Retinal pigment epithelial cell (primary cell): Measurements from ENCODE around the gene CKM.

Experiments
- DNase-seq: peaks from one replicate; pipeline ENCODE4 v3.0.0-alpha.2; 2010; ENCODE audit warnings: low read depth
- H3K4me3 ChIP-seq: 2 replicates; pipeline ENCODE4 v1.5.1; 2011; ENCODE audit warnings: mild to moderate bottlenecking, low read length, control low read depth, moderate library complexity
- CTCF ChIP-seq: conservative IDR thresholded peaks from 2 replicates; pipeline ENCODE4 v1.5.1; 2011; ENCODE audit warnings: low read depth, low read length, control low read depth, inconsistent platforms

The CKM gene

DNA sequence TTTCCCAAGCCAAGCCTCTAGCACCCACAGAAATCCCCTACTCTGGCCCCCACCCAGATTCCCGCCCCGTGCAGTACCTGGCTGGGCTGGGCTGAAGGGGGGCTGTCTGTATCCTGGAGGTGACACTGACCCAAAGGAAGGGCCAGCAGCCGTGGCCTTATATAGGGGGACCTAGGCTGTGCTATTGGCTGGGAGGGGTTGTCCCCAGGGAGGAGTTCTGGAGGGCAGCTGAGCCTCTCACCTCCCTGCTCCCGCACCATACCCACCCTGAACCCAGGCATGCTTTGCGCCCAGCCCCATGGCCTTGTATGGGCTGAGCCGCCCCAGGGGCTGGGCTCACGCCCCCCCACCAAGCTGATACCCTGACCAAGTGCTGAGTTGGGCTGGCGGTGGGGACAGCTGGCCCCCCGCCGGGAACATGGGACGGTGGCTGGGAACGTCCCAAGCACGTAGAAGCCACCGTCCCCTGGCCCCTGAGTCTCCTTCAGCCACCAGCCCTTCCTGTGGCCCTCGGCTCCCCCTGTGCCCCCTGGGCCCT is at the start of gene CKM:
TSS of gene CKM (minus strand) at position 132 of the 538 bp plus-strand sequence. CDS start 3,162 bp downstream, outside the sequence.
- no peak for DNase-seq
- peak within 1 kb of the TSS; percentile 32 for H3K4me3 ChIP-seq
- TF ChIP-seq CTCF: no peak

- peak; percentile 95 for DNase-seq
- TF ChIP-seq CTCF: no peak
Observed at GRCh38 chr19:45370410-45371204, 47.9 kb upstream of the CKM start, which contains the start of gene ERCC2. TSS of gene ERCC2 (minus strand) at chr19:45370573. CDS start at chr19:45370540, 33 bp downstream.

DNA sequence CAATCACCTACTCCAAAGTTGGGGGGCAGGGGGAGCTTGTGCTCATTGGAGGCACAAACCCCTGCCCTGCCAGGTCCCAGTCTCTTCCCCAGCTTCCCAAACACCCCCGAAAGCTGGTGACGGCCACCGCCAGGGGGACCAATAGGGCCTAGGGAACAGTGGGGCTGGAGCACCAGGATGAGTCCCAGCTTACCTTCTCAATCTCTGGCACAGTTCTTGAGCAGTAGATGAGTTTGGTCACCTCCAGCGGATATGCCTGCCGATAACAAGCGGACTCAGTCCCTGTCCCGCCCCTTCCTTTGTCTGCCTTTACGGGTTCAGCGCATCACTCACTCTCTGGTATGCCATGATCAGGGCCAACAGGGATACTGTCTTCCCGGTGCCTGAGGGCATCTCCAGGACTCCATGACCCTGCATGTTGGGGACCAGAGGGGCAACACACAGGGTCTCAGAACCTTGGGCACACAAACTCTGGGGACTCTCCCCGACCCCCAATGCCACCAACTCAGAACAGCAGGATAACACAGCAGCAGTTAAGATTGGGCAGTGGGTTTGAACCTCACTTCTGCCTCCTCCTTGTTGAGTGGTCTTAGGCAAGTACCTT is 46.2 kb upstream of the CKM start:
- H3K4me3 ChIP-seq: no peak overlapping the region
- no peak for DNase-seq
- TF ChIP-seq CTCF: no peak

More at GRCh38 chr19:45370410-45371204, 47.9 kb upstream of the CKM start, which contains the start of gene ERCC2:
- peak within 1 kb of the TSS; percentile 79 for H3K4me3 ChIP-seq

- no peak overlapping the region for H3K4me3 ChIP-seq
- no peak for TF ChIP-seq CTCF
- no peak for DNase-seq
Observed at GRCh38 chr19:45368127-45368526, 45.5 kb upstream of the CKM start.

DNA sequence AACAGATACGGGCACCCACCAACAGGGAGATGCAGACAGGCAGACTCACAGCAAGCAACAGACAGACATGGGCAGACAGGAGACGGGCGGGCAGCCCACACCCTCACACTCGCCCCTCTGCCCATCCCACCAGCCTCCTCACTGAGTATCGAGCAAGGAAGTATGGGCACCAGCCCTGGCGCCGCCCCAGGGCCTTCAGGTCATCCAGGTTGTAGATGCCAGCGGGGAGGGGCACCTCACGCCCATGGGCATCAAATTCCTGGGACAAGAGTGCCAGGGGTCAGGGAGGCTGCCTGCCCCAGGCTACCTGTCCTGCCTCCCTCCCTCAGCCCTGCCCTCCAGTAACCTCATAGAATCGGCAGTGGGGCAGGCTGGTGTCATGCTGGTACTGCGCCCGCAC is 42.0 kb upstream of the CKM start:
- DNase-seq: no peak
- TF ChIP-seq CTCF: no peak
- H3K4me3 ChIP-seq: no peak overlapping the region

- no peak for TF ChIP-seq CTCF
- DNase-seq: no peak
- H3K4me3 ChIP-seq: no peak overlapping the region
Observed at GRCh38 chr19:45363861-45364459, 41.3 kb upstream of the CKM start.
